Myocyte (in vitro differentiated cells): ENCODE measurements around the gene HIGD2B. TPM values are rescaled to one million over a fixed set of nuclear protein-coding genes. Genes with fewer than 3 reads are reported as not detected.
"Not testable (repeated sequence)": the region's sequence is repeated elsewhere in the genome, so short reads cannot be mapped to it uniquely, and the experiment has no call there.

Experiments used
- DNase-seq: peaks from one replicate; pipeline ENCODE4 v3.0.0-alpha.2; 2012; ENCODE audit warnings: low read depth
- total RNA-seq: library from RNA; depleted of rRNA; stranded (reverse); fragments of >200 nt; gene quantifications from 2 replicates; pipeline ENCODE4 v1.2.3, GENCODE V29; 2014

The HIGD2B gene
- total RNA-seq, 1 donor from 2014 or later, result not detected

DNA sequence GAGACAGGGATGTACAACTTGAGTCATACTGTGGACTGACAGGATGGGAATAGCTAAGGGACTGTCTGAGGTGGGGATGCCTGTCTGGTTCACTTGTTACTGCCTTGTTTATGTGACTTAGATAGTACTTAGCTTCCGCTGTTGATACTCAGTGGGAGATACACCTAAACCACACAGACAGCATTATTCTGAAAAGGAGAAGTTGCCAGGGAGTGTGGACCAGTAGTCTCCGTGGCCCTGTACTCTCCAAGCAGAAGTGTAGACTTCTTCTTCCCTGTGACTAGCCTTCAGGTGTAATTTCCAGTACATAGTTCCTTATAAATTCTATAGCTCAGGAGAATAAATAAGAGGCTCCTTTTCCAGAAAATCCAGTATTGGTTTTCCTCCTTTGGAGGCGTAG, 5.1 kb downstream of the HIGD2B start:
- DNase-seq, result no peak

GRCh38 chr15:72676838-72677237, 9.1 kb downstream of the HIGD2B start:
- DNase-seq, result no peak

- DNase-seq, result no peak
These were observed 14.5 kb downstream of the HIGD2B start for GRCh38 chr15:72671525-72671924.

GRCh38 chr15:72670656-72671352, 15.2 kb downstream of the HIGD2B start:
- peak; percentile 79 for DNase-seq

DNA sequence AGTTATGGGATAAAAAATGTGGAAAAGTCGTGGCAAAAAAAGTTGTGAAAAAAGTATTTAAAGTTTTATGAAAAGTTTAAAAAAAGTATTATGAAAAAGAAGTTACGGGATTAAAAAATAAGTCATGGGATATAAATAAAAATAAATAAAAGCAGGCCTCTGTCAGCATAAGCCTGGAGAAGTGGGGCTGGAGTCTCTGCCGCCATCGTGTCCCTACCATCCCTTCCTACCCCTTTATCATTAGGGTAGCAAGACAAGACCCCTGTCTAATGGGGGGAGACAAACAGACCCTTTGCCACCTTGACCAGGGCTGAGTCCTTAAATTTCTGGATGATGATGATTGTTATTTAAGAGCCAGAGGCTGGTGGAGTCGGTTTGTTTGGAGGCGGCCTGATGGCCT, 16.2 kb downstream of the HIGD2B start:
- DNase-seq, result not testable (repeated sequence)

DNA sequence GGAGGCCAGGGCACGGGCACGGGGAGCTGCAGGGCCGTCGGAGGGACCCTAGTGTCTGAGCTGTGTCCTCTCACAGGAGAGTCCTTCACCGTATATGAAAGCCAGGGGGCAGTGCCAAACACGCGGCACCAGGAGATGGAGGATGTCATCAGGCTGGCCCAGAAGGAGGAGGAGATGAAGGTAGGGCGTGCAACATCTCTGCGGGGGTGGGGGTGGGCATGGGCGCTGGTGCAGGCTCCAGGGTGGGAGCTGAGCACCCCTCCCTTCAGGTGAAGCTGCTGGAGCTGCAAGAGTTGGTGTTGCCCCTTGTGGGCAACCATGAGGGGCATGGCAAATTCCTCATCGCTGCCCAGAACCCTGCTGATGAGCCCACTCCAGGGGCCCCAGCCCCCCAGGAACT, 20.3 kb downstream of the HIGD2B start:
- DNase-seq, result not testable (repeated sequence)

DNA sequence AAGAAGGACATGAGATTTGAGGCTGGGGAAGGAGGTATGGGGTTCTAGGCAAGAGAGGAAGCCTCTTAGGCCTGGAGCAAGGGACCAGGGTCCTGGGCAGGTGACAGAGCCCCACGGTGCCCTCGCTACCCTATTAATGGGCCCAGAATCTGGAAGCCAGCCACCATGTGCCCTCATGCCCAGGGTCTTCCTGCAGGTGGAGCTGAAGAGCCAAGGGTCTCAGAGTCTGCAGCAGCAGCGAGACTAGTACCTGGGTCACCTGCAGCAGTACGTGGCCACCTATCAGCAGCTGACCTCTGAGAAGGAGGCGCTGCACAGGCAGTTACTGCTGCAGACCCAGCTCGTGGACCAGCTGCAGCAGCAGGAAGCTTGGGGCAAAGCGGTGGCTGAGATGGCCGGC, 22.1 kb downstream of the HIGD2B start:
- not testable (repeated sequence) for DNase-seq

DNA sequence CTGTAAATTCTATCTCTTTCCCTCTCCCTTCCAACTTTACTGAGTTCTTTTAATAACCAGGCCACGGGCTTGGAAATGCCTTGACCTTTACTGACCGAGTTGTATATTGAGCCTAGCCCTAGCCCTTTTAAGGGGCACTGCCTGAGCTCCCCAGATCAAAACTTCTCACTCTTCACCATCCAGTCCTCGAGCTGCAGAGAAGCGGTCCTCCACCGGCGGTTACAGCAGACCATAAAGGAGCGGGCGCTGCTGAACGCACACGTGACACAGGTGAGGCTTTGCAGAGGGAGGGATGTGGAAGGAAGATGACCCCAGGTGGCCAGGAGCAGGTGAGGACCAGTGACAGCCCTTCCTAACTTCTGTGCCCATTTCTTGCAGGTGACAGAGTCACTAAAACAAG, 24.9 kb downstream of the HIGD2B start:
- DNase-seq, result not testable (repeated sequence)

DNA sequence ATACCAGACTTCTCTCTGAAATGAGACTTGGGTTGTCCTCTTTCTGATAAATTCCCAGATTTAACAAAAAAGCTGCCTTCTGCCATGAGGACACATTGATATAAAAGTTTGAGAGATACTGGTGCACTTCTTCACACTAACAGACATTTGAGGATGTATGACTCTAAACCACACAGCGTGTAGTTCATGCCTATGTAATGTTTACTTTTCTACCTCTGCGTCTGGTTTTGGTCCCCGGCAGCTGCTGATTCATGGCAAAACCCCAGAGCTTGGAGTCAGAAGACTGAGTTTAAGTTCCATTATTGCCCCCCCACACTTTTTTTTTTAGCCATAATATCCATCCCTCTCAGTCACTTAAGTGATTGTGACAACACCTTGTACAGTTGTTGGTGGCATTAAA, 30.0 kb downstream of the HIGD2B start:
- DNase-seq, result not testable (repeated sequence)

- not testable (repeated sequence) for DNase-seq
These were observed 31.6 kb downstream of the HIGD2B start, which contains the start of gene GOLGA6B for GRCh38 chr15:72654397-72654796. TSS of gene GOLGA6B (plus strand) at chr15:72654697. CDS start at chr15:72654738, 41 bp downstream.

DNA sequence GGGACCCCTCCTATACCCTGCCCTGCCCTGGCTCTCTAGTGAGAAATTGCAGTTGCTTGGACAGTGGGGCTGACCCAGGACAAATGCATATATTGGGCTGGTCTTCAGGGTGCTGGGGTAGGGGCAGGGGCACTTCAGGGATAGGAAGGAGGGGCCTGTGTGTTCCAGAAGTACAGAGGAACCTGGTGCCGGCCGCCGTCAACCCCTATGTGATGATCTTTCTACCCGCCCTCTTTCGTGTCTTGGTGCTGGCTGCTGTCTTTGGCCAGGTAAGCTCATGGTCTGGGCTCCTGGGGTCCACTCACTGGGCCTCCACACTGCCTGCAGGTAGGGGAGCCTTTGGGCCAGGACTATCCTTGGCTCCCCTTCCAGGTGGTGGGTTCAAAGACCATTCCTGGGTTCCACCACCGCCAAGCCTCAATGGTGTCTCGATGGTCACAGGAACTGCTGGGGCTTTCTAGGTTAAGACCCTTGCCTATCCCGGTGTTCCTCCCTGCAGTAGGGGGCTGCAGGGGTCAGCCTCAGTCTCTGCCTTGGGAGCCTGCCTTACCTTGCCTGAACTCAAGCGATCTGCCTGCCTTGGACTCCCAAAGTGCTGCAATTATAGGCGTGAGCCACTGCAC, 37.2 kb downstream of the HIGD2B start:
- DNase-seq, result not testable (repeated sequence)

GRCh38 chr15:72642271-72642670, 43.7 kb downstream of the HIGD2B start:
- not testable (repeated sequence) for DNase-seq

DNA sequence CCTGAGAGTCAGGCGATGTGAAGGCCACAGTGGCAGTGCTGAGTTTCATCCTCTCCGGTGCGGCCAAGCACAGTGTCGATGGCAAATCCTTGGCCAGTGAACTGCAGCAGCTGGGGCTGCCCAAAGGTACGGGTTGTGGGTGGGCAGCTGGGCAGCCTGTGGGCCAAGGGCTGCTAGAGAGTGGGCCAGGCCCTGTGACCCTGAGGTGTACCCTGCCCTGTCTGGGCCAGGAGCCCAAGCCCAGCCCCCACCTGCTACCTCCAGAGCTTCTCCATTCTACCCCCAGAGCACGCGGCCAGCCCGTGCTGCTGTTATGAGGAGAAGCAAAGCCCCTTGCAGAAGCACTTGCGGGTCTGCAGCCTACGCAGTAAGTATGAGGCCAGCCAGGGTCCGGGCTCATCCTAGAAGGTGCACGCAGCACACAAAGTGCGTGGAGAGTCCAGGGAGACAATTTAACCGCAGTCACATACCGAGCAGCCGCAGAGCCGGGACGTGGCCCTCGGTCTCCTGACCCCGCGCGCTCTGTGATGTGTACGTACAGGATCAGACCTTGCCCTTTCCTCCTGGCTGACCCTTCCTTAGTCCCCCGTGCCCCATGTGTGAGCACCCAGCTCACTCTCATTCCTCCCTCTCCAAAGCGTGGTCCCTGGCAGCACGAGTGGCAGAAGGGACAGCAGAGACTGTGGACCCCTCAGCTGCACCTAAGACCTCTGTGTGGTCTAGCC, 46.1 kb downstream of the HIGD2B start:
- not testable (repeated sequence) for DNase-seq

- DNase-seq, result peak; percentile 80
These were observed 49.3 kb downstream of the HIGD2B start for GRCh38 chr15:72636519-72637282.

DNA sequence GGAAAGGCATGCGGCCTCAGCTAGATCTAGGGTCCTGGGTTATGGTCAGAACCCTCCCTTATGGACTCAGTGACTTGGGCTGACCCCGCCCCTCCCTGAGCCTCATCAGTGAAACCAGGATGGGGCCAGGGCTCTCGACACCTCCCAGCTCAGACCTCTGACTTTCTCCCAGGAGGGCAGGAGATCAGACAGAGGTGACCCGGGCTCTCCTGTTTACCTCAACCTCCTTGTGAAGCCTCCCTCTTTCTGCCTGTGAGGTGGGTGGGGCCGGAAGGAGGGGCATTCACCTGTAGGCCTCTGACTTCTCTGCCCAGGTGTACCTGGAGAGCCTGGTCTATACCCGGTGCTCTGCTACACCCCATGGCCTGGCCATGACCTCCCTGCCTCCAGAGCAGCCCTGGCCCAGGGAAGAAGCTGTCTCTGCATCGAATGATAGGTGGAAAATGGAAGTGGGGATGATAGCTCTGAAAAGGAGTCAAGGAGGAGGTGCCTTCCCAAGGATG, 56.9 kb downstream of the HIGD2B start:
- DNase-seq, result not testable (repeated sequence)

DNA sequence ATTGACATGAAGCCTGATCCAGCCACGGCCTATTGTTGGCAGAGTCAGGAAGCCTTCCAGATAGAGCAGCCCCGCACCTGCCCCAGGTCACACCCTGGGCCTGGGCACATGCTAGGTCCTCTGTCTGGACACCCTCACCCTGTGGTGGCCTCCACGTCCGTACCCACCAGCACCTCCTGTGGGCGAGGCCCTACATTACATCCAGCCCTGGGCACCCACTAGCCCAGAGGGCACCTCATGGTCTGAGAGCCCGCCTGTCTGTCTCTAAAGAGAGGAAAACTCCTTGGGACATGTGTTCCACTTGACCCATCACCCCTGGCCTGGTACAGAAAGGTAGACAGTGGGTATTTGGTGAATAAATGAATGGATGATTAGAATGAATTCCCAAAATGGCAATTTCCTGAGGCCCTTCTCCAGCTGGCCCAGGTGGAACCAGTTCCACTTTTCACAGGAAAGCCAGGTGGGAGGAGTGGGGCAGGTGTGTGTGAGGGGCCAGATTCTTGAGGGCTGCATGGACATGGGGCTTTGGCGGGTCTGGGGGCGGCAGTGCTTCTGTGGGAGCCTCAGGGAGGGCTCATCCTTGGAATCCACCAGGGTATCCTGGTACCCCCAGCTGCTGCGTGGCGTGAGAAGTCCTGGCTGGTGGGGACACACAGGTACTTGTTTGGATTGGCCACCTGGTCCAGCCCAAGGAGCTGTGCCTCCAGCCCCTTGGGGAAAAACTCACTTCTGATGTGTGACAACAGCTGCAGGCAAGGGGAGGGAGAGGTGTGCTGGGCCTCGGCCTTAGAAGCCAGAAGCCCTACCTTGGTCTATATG, 57.5 kb downstream of the HIGD2B start:
- not testable (repeated sequence) for DNase-seq

- DNase-seq, result not testable (repeated sequence)
These were observed 59.8 kb downstream of the HIGD2B start for GRCh38 chr15:72626153-72626552.
